ENCODE results near the gene RRAS.

GRCh38 chr19:49687150-49687549 is 47.2 kb upstream of the RRAS start:
- TF ChIP-seq MXI1 (IDR thresholded peaks at IDR 0.05; ENCODE audit: borderline replicate concordance, low read depth, low read length) (no peak), CTCF (conservative IDR thresholded peaks at IDR 0.05; ENCODE audit: low read depth, low read length) (no peak), RAD21 (IDR thresholded peaks at IDR 0.05; ENCODE audit: low read length) (no peak), MAFK (IDR thresholded peaks at IDR 0.05; ENCODE audit: low read depth, low read length) (no peak), USF2 (IDR thresholded peaks at IDR 0.05; ENCODE audit: low read depth, low read length) (no peak), RCOR1 (IDR thresholded peaks at IDR 0.05; ENCODE audit: insufficient replicate concordance, low read length) (no peak), POLR2A (IDR thresholded peaks at IDR 0.05; ENCODE audit: low read depth, low read length) (no peak)

Data from IMR-90 (cell line).